Gastroesophageal sphincter (tissue), 4 donors: Measurements from ENCODE around the gene SETBP1. TPM values are rescaled to one million over a fixed set of nuclear protein-coding genes. Genes with fewer than 3 reads are reported as not detected.

Experiments used
- ATAC-seq: fragments of 150-250 bp; one replicate; pipeline ENCODE4 v1.9.1; 2016; ENCODE audit warnings: mild to moderate bottlenecking, moderate library complexity
- H3K27ac ChIP-seq, 4 donors: fragments of 200-600 bp; sonication (generic) in 3 of 4; 1 replicate in 3 of 4; 2 replicates in 1 of 4; pipeline ENCODE4 v1.5.1; 2016 to 2019
- H3K27me3 ChIP-seq: fragments of 200-600 bp; sonication (generic); one replicate; pipeline ENCODE4 v1.5.1; 2019
- H3K36me3 ChIP-seq, 2 donors: fragments of 200-600 bp; sonication (generic); one replicate each; pipeline ENCODE4 v1.5.1; 2019; ENCODE audit warnings: control low read depth in 1 of 2
- H3K4me1 ChIP-seq, 3 donors: fragments of 200-600 bp; sonication (generic); 1 replicate in 2 of 3; 2 replicates in 1 of 3; pipeline ENCODE4 v1.5.1; 2016 to 2019; ENCODE audit warnings: control low read depth in 2 of 3
- H3K4me3 ChIP-seq, 2 donors: fragments of 200-600 bp; sonication (generic); one replicate each; pipeline ENCODE4 v1.5.1; 2019; ENCODE audit warnings: mild to moderate bottlenecking in 1 of 2, moderate library complexity in 1 of 2
- H3K9me3 ChIP-seq, 3 donors: fragments of 200-600 bp; sonication (generic); one replicate each; pipeline ENCODE4 v1.5.1; 2017 to 2019; ENCODE audit warnings: control low read depth in 2 of 3
- EP300 ChIP-seq: sonication (generic); formaldehyde crosslinking; IDR thresholded peaks from one replicate; pipeline ENCODE4 v1.6.1; 2017; ENCODE audit warnings: antibody characterized with exemption, mild to moderate bottlenecking
- POLR2A ChIP-seq, 2 donors: fragments of 450-650 bp; IDR thresholded peaks; one replicate each; pipeline ENCODE4 v1.6.1; 2017; ENCODE audit warnings: antibody characterized with exemption in 2 of 2, mild to moderate bottlenecking in 2 of 2, moderate library complexity in 1 of 2
- POLR2AphosphoS5 ChIP-seq: sonication (generic); formaldehyde crosslinking; IDR thresholded peaks from one replicate; pipeline ENCODE4 v1.6.1; 2017; ENCODE audit warnings: antibody characterized with exemption
- WGBS, 2 donors: methylation state at CpG; one replicate each; pipeline ENCODE4 v1.1.5; 2018; ENCODE audit warnings: low coverage in 1 of 2; 5-methylcytosine and 5-hydroxymethylcytosine counted together
- total RNA-seq, 4 donors: library from RNA; depleted of rRNA; stranded (reverse); fragments of >200 nt; gene quantifications; one replicate each; pipeline ENCODE4 v1.1.0, GENCODE V29; 2016
- TF ChIP-seq, protein P1 (sequence below), 4 experiments: fragments of 200-600 bp in 2 of 4; fragments of 450-650 bp in 2 of 4; sonication (generic) in 1 of 4; IDR thresholded peaks; one replicate each; pipeline ENCODE4 v1.5.1; 2017 to 2019; ENCODE audit warnings: antibody characterized with exemption in 4 of 4, mild to moderate bottlenecking in 2 of 4, moderate library complexity in 2 of 4

The SETBP1 gene
- total RNA-seq, 4 donors from 2014 or later: 42.5 to 87.6 (median 67.8) TPM

DNA sequence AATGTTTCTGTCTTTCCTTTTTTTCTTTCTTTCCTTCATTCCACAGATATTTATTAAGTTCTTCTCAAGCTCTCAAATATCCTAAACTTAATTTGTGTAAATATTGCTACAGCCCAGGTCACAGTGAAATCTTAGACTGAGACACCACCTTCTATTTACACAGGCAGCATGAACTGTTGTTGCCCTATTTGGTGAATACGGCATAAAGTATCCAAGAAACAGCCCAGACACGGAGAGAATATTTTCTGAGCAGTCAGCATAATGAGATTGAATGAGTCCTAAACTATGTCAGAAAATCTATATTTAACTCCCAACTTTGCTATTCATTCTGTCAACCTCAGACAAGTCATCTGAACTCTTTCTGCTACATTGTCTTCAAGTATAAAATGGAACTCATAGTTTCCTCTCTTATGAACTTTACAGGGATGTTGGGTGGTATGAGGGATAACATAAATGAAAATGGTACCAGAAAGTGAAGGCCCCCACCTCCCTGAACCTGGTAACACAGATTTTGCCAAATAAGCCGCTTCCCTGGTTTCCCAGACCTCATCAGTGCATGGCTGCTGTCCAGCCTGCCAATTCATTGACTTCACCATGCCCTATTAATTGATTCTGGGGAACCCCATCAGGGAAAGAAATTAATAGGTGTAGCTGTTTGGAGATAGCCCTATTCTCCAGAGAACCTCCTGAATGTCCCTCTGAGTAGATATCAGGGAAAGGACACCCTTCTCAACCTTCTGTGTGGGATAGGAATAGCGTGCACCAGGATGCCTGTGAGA is 235.9 kb downstream of the SETBP1 start:
- Histone ChIP-seq H3K4me3 (no peak overlapping the region), H3K27ac (peak overlapping the region; percentile 9 to 72 (median 62)), H3K36me3 (no peaks in the 10 kb centered on the region), H3K27me3 (no peaks in the 10 kb centered on the region), H3K9me3 (no peaks in the 10 kb centered on the region), H3K4me1 (peaks cover 5 to 61% (median 13%) of the 10 kb centered on the region in 3 donors)
- no peak for ATAC-seq
- TF ChIP-seq POLR2AphosphoS5 (no peak), EP300 (no peak), POLR2A (IDR thresholded peaks at IDR 0.05) (no peak)
- TF ChIP-seq, protein P1, sequence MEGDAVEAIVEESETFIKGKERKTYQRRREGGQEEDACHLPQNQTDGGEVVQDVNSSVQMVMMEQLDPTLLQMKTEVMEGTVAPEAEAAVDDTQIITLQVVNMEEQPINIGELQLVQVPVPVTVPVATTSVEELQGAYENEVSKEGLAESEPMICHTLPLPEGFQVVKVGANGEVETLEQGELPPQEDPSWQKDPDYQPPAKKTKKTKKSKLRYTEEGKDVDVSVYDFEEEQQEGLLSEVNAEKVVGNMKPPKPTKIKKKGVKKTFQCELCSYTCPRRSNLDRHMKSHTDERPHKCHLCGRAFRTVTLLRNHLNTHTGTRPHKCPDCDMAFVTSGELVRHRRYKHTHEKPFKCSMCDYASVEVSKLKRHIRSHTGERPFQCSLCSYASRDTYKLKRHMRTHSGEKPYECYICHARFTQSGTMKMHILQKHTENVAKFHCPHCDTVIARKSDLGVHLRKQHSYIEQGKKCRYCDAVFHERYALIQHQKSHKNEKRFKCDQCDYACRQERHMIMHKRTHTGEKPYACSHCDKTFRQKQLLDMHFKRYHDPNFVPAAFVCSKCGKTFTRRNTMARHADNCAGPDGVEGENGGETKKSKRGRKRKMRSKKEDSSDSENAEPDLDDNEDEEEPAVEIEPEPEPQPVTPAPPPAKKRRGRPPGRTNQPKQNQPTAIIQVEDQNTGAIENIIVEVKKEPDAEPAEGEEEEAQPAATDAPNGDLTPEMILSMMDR (IDR thresholded peaks at IDR 0.05): no peak
- WGBS, 2 donors: 19 to 43% methylated on average over 2 to 4 of the region's 4 CpGs

GRCh38 chr18:44917216-44918141 is 236.8 kb downstream of the SETBP1 start:
- TF ChIP-seq, protein P1 (IDR thresholded peaks at IDR 0.05): peak in 1 of 4 experiments; percentile 10
- no peak for TF ChIP-seq EP300
- TF ChIP-seq POLR2A (IDR thresholded peaks at IDR 0.05): no peak
- peaks cover 5 to 59% (median 13%) of the 10 kb centered on the region in 3 donors for H3K4me1 ChIP-seq
- peak; percentile 13 for ATAC-seq
- no peaks in the 10 kb centered on the region for H3K9me3 ChIP-seq
- no peaks in the 10 kb centered on the region for H3K36me3 ChIP-seq
- H3K27me3 ChIP-seq: no peaks in the 10 kb centered on the region
- H3K27ac ChIP-seq: peak overlapping the region; percentile 46 to 72 (median 62)
- no peak overlapping the region for H3K4me3 ChIP-seq
- WGBS, 2 donors: 22 to 33% methylated on average over 4 to 8 of the region's 10 CpGs

DNA sequence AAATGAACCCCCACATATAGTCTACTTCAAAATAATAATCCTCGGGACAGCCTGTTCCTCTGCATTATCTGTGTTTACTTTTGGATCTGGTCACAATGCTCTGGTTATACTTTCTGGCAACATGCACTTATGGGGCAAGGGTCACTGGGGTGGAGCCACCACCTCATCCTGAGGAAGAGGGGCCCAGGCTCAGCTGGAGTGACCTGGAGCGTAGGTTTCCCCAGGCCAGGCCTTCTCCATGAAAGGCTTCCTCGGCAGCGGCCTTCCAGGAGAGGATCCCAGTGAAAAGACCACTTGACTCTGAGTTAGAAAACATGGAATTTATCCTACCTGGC is 237.4 kb downstream of the SETBP1 start:
- WGBS, 2 donors: 47% methylated on average over 2 of the region's 4 CpGs; no CpG with 5 or more reads in 1 of the 2 donors
- Histone ChIP-seq H3K4me3 (no peak overlapping the region), H3K27ac (peak overlapping the region in 3 of 4 donors; percentile 46 to 72 (median 68)), H3K36me3 (no peaks in the 10 kb centered on the region), H3K27me3 (no peaks in the 10 kb centered on the region), H3K9me3 (no peaks in the 10 kb centered on the region), H3K4me1 (peaks cover 5 to 55% (median 13%) of the 10 kb centered on the region in 3 donors)
- TF ChIP-seq POLR2A (IDR thresholded peaks at IDR 0.05) (no peak), POLR2AphosphoS5 (peak; percentile 62), EP300 (peak; percentile 57)
- TF ChIP-seq, protein P1 (IDR thresholded peaks at IDR 0.05): no peak
- ATAC-seq: peak; percentile 20

GRCh38 chr18:44920441-44920840 is 239.8 kb downstream of the SETBP1 start:
- Histone ChIP-seq H3K9me3 (no peaks in the 10 kb centered on the region), H3K27ac (no peak overlapping the region), H3K4me3 (no peak overlapping the region), H3K36me3 (no peaks in the 10 kb centered on the region), H3K27me3 (no peaks in the 10 kb centered on the region), H3K4me1 (peaks cover 5 to 50% (median 13%) of the 10 kb centered on the region in 3 donors)
- 83 to 85% methylated on average over 4 of the region's 4 CpGs for WGBS, 2 donors
- TF ChIP-seq EP300: no peak
- TF ChIP-seq, protein P1 (IDR thresholded peaks at IDR 0.05): no peak
- TF ChIP-seq POLR2A (IDR thresholded peaks at IDR 0.05): no peak
- no peak for TF ChIP-seq POLR2AphosphoS5
- ATAC-seq: no peak
